GM23338 (cell line): ENCODE results near the gene RNF13. TPM values are rescaled to one million over a fixed set of nuclear protein-coding genes. Genes with fewer than 3 reads are reported as not detected.
A peak's percentile ranks its signal among the peaks of the same experiment; 100 is the strongest.

ENCODE experiments used
- ATAC-seq: fragments of 200-7000 bp; cut with Tn5 transposase; 3 replicates; pipeline ENCODE4 v1.9.1; 2020
- DNase-seq: peaks from one replicate; pipeline ENCODE4 v3.0.0-alpha.2; 2015; ENCODE audit warnings: low spot score
- H2AFZ ChIP-seq: fragments of 200-600 bp; sonication (generic); 2 replicates; pipeline ENCODE4 v1.8.0; 2016; ENCODE audit warnings: antibody characterized with exemption, mild to moderate bottlenecking, moderate library complexity
- H3F3A ChIP-seq: fragments of 200-600 bp; sonication (generic); replicated peaks from 2 replicates; pipeline ENCODE4 v1.8.0; 2017; ENCODE audit warnings: antibody characterized with exemption, mixed run types, low read depth
- H3K27ac ChIP-seq: fragments of 200-600 bp; sonication (generic); 2 replicates; pipeline ENCODE4 v1.6.1; 2016; ENCODE audit warnings: low read depth
- H3K27me3 ChIP-seq: fragments of 200-600 bp; sonication (generic); 2 replicates; pipeline ENCODE4 v1.8.0; 2016; ENCODE audit warnings: mild to moderate bottlenecking, mixed run types, moderate library complexity; ENCODE audit not compliant: insufficient read depth
- H3K36me3 ChIP-seq: fragments of 200-600 bp; sonication (generic); 2 replicates; pipeline ENCODE4 v1.8.0; 2016; ENCODE audit warnings: mild to moderate bottlenecking; ENCODE audit not compliant: insufficient read depth
- H3K4me1 ChIP-seq: fragments of 200-600 bp; sonication (generic); 2 replicates; pipeline ENCODE4 v1.8.0; 2016; ENCODE audit warnings: mild to moderate bottlenecking, moderate library complexity; ENCODE audit not compliant: insufficient read depth
- H3K4me2 ChIP-seq: fragments of 200-600 bp; sonication (generic); 2 replicates; pipeline ENCODE4 v1.7.1; 2017; ENCODE audit warnings: mixed run types
- H3K4me3 ChIP-seq: fragments of 200-600 bp; sonication (generic); 2 replicates; pipeline ENCODE4 v1.6.1; 2016; ENCODE audit warnings: mixed run types
- H3K79me2 ChIP-seq: fragments of 200-600 bp; sonication (generic); replicated peaks from 2 replicates; pipeline ENCODE4 v1.8.0; 2017; ENCODE audit warnings: mild to moderate bottlenecking; ENCODE audit not compliant: insufficient read depth
- H3K9me2 ChIP-seq: fragments of 200-600 bp; sonication (generic); 2 replicates; pipeline ENCODE4 v1.8.0; 2017; ENCODE audit not compliant: insufficient read depth
- H4K20me1 ChIP-seq: fragments of 200-600 bp; sonication (generic); replicated peaks from 2 replicates; pipeline ENCODE4 v1.8.0; 2017; ENCODE audit warnings: mild to moderate bottlenecking; ENCODE audit not compliant: insufficient read depth
- H3K27ac Mint-ChIP-seq: 2 replicates; pipeline ENCODE4 v1.8.0; 2020; ENCODE audit warnings: inconsistent platforms, mild to moderate bottlenecking, moderate library complexity, mixed read lengths
- H3K27me3 Mint-ChIP-seq: 3 replicates; pipeline ENCODE4 v1.8.0; 2022; ENCODE audit warnings: low read depth, mild to moderate bottlenecking, moderate library complexity, mixed read lengths, inconsistent platforms; ENCODE audit not compliant: insufficient read depth, poor library complexity
- H3K36me3 Mint-ChIP-seq: 3 replicates; pipeline ENCODE4 v1.8.0; 2021; ENCODE audit warnings: low read depth, mild to moderate bottlenecking, inconsistent platforms, moderate library complexity, mixed read lengths
- H3K4me1 Mint-ChIP-seq: 3 replicates; pipeline ENCODE4 v1.8.0; 2020; ENCODE audit warnings: mild to moderate bottlenecking, inconsistent platforms, mixed read lengths
- H3K4me3 Mint-ChIP-seq: 3 replicates; pipeline ENCODE4 v1.8.0; 2021; ENCODE audit warnings: moderate library complexity, mild to moderate bottlenecking, inconsistent platforms, mixed read lengths
- H3K9me3 Mint-ChIP-seq: 3 replicates; pipeline ENCODE4 v1.8.0; 2020; ENCODE audit warnings: moderate library complexity, mild to moderate bottlenecking, inconsistent platforms, mixed read lengths
- CREB1 ChIP-seq: fragments of 250-450 bp; sonication (Bioruptor Pico); IDR thresholded peaks from 2 replicates; pipeline ENCODE4 v1.5.0; 2020; ENCODE audit warnings: low read depth, mild to moderate bottlenecking, moderate library complexity
- JUNB ChIP-seq: IDR thresholded peaks from one replicate; pipeline ENCODE4 v1.6.1; 2016; ENCODE audit warnings: antibody characterized with exemption; ENCODE audit not compliant: unreplicated experiment
- ZNF331 ChIP-seq: fragments of 250-450 bp; sonication (Bioruptor Pico); IDR thresholded peaks from 2 replicates; pipeline ENCODE4 v1.5.0; 2020; ENCODE audit warnings: low read depth, mild to moderate bottlenecking, moderate library complexity
- polyA plus RNA-seq: library from polyadenylated mRNA; unstranded; fragments of >200 nt; fragmentation: Nextera tagmentation; extraction: Ambion mirVana; gene quantifications from 2 replicates; pipeline ENCODE4 v1.2.1, GENCODE V29; 2016
- total RNA-seq: library from RNA; depleted of rRNA; stranded (reverse); fragments of >200 nt; shearing (Covaris generic); gene quantifications from 2 replicates; pipeline ENCODE4 v1.2.3, GENCODE V29; 2014
- TF ChIP-seq, protein P1 (sequence below): fragments of 250-450 bp; sonication (Bioruptor Pico); IDR thresholded peaks from 2 replicates; pipeline ENCODE4 v1.5.0; 2020; ENCODE audit warnings: mild to moderate bottlenecking, moderate library complexity

RNF13 gene
- total and polyA plus RNA-seq, 2 experiments from 2014 or later, result 46.3 to 101 TPM

DNA sequence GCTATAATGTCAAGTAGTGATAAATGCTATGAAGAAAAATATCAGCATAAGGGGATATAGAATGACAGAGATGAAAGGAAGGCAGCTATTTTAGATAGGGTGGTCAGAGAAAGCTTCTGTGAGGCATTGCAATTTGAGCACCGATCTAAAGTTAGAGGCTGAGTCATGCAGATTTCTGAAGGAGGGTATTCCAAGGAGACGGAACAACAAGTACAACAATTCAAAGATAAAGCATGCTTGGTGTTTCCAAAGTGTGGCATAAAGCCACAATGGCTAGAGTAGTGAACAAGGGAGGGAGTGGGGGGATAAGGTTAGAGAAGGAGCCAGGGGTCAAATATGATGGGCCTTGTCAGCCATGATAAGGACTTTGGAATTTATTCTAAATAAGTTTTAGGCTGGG is 85.8 kb downstream of the RNF13 start:
- no peaks in the 10 kb centered on the region for H3K27me3 ChIP-seq
- TF ChIP-seq, protein P1, sequence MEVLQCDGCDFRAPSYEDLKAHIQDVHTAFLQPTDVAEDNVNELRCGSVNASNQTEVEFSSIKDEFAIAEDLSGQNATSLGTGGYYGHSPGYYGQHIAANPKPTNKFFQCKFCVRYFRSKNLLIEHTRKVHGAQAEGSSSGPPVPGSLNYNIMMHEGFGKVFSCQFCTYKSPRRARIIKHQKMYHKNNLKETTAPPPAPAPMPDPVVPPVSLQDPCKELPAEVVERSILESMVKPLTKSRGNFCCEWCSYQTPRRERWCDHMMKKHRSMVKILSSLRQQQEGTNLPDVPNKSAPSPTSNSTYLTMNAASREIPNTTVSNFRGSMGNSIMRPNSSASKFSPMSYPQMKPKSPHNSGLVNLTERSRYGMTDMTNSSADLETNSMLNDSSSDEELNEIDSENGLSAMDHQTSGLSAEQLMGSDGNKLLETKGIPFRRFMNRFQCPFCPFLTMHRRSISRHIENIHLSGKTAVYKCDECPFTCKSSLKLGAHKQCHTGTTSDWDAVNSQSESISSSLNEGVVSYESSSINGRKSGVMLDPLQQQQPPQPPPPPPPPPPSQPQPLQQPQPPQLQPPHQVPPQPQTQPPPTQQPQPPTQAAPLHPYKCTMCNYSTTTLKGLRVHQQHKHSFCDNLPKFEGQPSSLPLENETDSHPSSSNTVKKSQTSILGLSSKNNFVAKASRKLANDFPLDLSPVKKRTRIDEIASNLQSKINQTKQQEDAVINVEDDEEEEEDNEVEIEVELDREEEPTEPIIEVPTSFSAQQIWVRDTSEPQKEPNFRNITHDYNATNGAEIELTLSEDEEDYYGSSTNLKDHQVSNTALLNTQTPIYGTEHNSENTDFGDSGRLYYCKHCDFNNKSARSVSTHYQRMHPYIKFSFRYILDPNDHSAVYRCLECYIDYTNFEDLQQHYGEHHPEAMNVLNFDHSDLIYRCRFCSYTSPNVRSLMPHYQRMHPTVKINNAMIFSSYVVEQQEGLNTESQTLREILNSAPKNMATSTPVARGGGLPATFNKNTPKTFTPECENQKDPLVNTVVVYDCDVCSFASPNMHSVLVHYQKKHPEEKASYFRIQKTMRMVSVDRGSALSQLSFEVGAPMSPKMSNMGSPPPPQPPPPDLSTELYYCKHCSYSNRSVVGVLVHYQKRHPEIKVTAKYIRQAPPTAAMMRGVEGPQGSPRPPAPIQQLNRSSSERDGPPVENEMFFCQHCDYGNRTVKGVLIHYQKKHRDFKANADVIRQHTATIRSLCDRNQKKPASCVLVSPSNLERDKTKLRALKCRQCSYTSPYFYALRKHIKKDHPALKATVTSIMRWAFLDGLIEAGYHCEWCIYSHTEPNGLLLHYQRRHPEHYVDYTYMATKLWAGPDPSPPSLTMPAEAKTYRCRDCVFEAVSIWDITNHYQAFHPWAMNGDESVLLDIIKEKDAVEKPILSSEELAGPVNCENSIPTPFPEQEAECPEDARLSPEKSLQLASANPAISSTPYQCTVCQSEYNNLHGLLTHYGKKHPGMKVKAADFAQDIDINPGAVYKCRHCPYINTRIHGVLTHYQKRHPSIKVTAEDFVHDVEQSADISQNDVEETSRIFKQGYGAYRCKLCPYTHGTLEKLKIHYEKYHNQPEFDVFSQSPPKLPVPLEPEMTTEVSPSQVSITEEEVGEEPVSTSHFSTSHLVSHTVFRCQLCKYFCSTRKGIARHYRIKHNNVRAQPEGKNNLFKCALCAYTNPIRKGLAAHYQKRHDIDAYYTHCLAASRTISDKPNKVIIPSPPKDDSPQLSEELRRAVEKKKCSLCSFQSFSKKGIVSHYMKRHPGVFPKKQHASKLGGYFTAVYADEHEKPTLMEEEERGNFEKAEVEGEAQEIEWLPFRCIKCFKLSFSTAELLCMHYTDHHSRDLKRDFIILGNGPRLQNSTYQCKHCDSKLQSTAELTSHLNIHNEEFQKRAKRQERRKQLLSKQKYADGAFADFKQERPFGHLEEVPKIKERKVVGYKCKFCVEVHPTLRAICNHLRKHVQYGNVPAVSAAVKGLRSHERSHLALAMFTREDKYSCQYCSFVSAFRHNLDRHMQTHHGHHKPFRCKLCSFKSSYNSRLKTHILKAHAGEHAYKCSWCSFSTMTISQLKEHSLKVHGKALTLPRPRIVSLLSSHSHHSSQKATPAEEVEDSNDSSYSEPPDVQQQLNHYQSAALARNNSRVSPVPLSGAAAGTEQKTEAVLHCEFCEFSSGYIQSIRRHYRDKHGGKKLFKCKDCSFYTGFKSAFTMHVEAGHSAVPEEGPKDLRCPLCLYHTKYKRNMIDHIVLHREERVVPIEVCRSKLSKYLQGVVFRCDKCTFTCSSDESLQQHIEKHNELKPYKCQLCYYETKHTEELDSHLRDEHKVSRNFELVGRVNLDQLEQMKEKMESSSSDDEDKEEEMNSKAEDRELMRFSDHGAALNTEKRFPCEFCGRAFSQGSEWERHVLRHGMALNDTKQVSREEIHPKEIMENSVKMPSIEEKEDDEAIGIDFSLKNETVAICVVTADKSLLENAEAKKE (CRISPR knock-in tag), result no peak
- TF ChIP-seq JUNB, result no peak
- H3F3A ChIP-seq, result no peaks in the 10 kb centered on the region
- H3K4me2 ChIP-seq, result no peak overlapping the region
- H3K79me2 ChIP-seq, result no peaks in the 10 kb centered on the region; the same call in 1 of the 2 replicates
- H3K27ac ChIP-seq, result no peak overlapping the region
- no peaks in the 10 kb centered on the region for H3K9me3 Mint-ChIP-seq
- no peaks in the 10 kb centered on the region for H4K20me1 ChIP-seq
- H2AFZ ChIP-seq, result no peak overlapping the region
- no peak overlapping the region for H3K4me3 ChIP-seq
- no peak for ATAC-seq
- peaks cover 13% of the 10 kb centered on the region for H3K4me1 Mint-ChIP-seq
- no peaks in the 10 kb centered on the region for H3K9me2 ChIP-seq
- no peaks in the 10 kb centered on the region for H3K36me3 Mint-ChIP-seq
- DNase-seq, result no peak
- no peaks in the 10 kb centered on the region for H3K27me3 Mint-ChIP-seq
- no peaks in the 10 kb centered on the region for H3K36me3 ChIP-seq
- H3K4me3 Mint-ChIP-seq, result no peak overlapping the region
- no peak overlapping the region for H3K27ac Mint-ChIP-seq
- H3K4me1 ChIP-seq, result peaks cover 8% of the 10 kb centered on the region

DNA sequence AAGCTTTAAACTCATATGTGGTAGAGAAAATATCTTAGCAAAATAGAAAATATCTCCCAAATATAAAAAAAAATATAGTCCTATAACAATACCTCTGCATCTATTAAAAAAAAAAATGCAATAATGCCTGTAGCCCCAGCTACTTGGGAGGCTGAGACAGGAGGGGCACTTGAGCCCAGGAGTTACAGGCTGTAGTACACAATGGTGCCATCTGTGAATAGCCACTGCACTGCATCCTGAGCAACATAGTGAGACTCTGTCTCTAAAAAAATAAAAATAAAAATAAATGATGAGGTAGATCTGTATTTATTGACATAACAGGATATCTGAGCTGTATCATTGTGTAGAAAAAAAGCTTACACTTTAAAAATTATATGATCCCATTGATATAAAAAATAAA is 87.3 kb downstream of the RNF13 start:
- Histone ChIP-seq H3K27ac (no peak overlapping the region), H3K36me3 (no peaks in the 10 kb centered on the region), H3K4me3 (no peak overlapping the region), H3K79me2 (no peaks in the 10 kb centered on the region), H4K20me1 (no peaks in the 10 kb centered on the region), H3K4me2 (no peak overlapping the region), H3F3A (no peaks in the 10 kb centered on the region), H3K9me2 (no peaks in the 10 kb centered on the region), H3K4me1 (peaks cover 8% of the 10 kb centered on the region), H2AFZ (no peak overlapping the region), H3K27me3 (no peaks in the 10 kb centered on the region)
- peak; percentile 63 for ATAC-seq
- Mint-ChIP-seq H3K4me1 (peaks cover 10% of the 10 kb centered on the region), H3K9me3 (no peaks in the 10 kb centered on the region), H3K4me3 (no peak overlapping the region), H3K27ac (no peak overlapping the region), H3K27me3 (no peaks in the 10 kb centered on the region), H3K36me3 (no peaks in the 10 kb centered on the region)
- no peak for DNase-seq
- TF ChIP-seq CREB1, result no peak
- no peak for TF ChIP-seq ZNF331 (CRISPR knock-in tag)
